WTC11 (cell line): ENCODE results near the gene KIF21A. TPM values are rescaled to one million over a fixed set of nuclear protein-coding genes. Genes with fewer than 3 reads are reported as not detected.

Experiments used
- ATAC-seq: fragments of 200-7000 bp; cut with Tn5 transposase; 2 replicates; pipeline ENCODE4 v1.10.0; 2021; ENCODE audit warnings: mild to moderate bottlenecking, moderate library complexity
- CTCF ChIA-PET: fragments of 300-600 bp; sonication (Branson Sonifier 250); formaldehyde crosslinking; loops from one replicate; lab custom pipeline; 2021; ENCODE audit warnings: antibody characterized with exemption; lab: Charles Lee
- POLR2A ChIA-PET: fragments of 350-600 bp; sonication (Branson Sonifier 250); formaldehyde crosslinking; loops from one replicate; lab custom pipeline; 2021; ENCODE audit warnings: antibody characterized with exemption; lab: Charles Lee
- DNase-seq: peaks from one replicate; pipeline ENCODE4 v3.0.0; 2021; ENCODE audit warnings: low spot score
- H3K27ac Mint-ChIP-seq: 2 replicates; pipeline ENCODE4 v1.8.0; 2021; ENCODE audit warnings: mixed read lengths
- H3K27me3 Mint-ChIP-seq: 2 replicates; pipeline ENCODE4 v1.8.0; 2021; ENCODE audit warnings: low read depth, mild to moderate bottlenecking, moderate library complexity, mixed read lengths
- H3K36me3 Mint-ChIP-seq: 2 replicates; pipeline ENCODE4 v1.8.0; 2021; ENCODE audit warnings: mixed read lengths
- H3K4me1 Mint-ChIP-seq: 2 replicates; pipeline ENCODE4 v1.8.0; 2022; ENCODE audit warnings: mixed read lengths
- H3K4me3 Mint-ChIP-seq: 2 replicates; pipeline ENCODE4 v1.8.0; 2021; ENCODE audit warnings: mild to moderate bottlenecking, moderate library complexity, mixed read lengths
- H3K9me3 Mint-ChIP-seq: 2 replicates; pipeline ENCODE4 v1.8.0; 2021; ENCODE audit warnings: mixed read lengths
- ATF6 ChIP-seq: sonication (generic); formaldehyde crosslinking; IDR thresholded peaks from 2 replicates; pipeline ENCODE4 v1.8.1; 2023; ENCODE audit warnings: mild to moderate bottlenecking, missing genetic modification reagents
- E2F4 ChIP-seq: sonication (generic); formaldehyde crosslinking; IDR thresholded peaks from 2 replicates; pipeline ENCODE4 v1.8.1; 2022; ENCODE audit warnings: low read depth, mild to moderate bottlenecking, moderate library complexity, missing genetic modification reagents, borderline replicate concordance
- ESRRA ChIP-seq: sonication (generic); formaldehyde crosslinking; IDR thresholded peaks from 2 replicates; pipeline ENCODE4 v1.8.1; 2022; ENCODE audit warnings: mild to moderate bottlenecking, missing genetic modification reagents, borderline replicate concordance
- GABPB1 ChIP-seq: sonication (generic); formaldehyde crosslinking; IDR thresholded peaks from 2 replicates; pipeline ENCODE4 v1.8.1; 2023; ENCODE audit warnings: mild to moderate bottlenecking, missing genetic modification reagents
- GRHL2 ChIP-seq: fragments of 250-450 bp; sonication (Bioruptor Pico); IDR thresholded peaks from 2 replicates; pipeline ENCODE4 v1.8.0; 2022; ENCODE audit warnings: mild to moderate bottlenecking, moderate library complexity; ENCODE audit not compliant: insufficient replicate concordance, severe bottlenecking
- JUN ChIP-seq: sonication (generic); formaldehyde crosslinking; IDR thresholded peaks from 2 replicates; pipeline ENCODE4 v1.8.0; 2023; ENCODE audit warnings: mild to moderate bottlenecking, missing genetic modification reagents
- NFATC4 ChIP-seq: fragments of 250-450 bp; sonication (Bioruptor Pico); IDR thresholded peaks from 2 replicates; pipeline ENCODE4 v1.9.0; 2021; ENCODE audit warnings: mild to moderate bottlenecking
- RELA ChIP-seq: sonication (generic); formaldehyde crosslinking; IDR thresholded peaks from 2 replicates; pipeline ENCODE4 v1.8.1; 2022; ENCODE audit warnings: missing genetic modification reagents, mild to moderate bottlenecking, borderline replicate concordance
- SMAD4 ChIP-seq: sonication (generic); formaldehyde crosslinking; IDR thresholded peaks from 2 replicates; pipeline ENCODE4 v1.8.0; 2022; ENCODE audit warnings: mild to moderate bottlenecking, missing genetic modification reagents
- SOX15 ChIP-seq: fragments of 250-450 bp; sonication (Bioruptor Pico); IDR thresholded peaks from 2 replicates; pipeline ENCODE4 v1.9.0; 2021; ENCODE audit warnings: mild to moderate bottlenecking
- TCF7 ChIP-seq: sonication (generic); formaldehyde crosslinking; IDR thresholded peaks from 2 replicates; pipeline ENCODE4 v1.8.0; 2022; ENCODE audit warnings: mild to moderate bottlenecking, low read depth, missing genetic modification reagents, moderate library complexity
- TEAD4 ChIP-seq: sonication (generic); formaldehyde crosslinking; IDR thresholded peaks from 2 replicates; pipeline ENCODE4 v1.8.0; 2022; ENCODE audit warnings: mild to moderate bottlenecking, missing genetic modification reagents
- USF1 ChIP-seq: sonication (generic); formaldehyde crosslinking; IDR thresholded peaks from 2 replicates; pipeline ENCODE4 v1.8.0; 2022; ENCODE audit warnings: mild to moderate bottlenecking, missing genetic modification reagents
- ZBTB21 ChIP-seq: sonication (generic); formaldehyde crosslinking; IDR thresholded peaks from 2 replicates; pipeline ENCODE4 v1.8.1; 2023; ENCODE audit warnings: mild to moderate bottlenecking, missing genetic modification reagents, borderline replicate concordance
- ZNF263 ChIP-seq: sonication (generic); formaldehyde crosslinking; IDR thresholded peaks from 2 replicates; pipeline ENCODE4 v1.8.1; 2022; ENCODE audit warnings: low read depth, mild to moderate bottlenecking, moderate library complexity, missing genetic modification reagents
- ZNF512 ChIP-seq: sonication (generic); formaldehyde crosslinking; IDR thresholded peaks from 2 replicates; pipeline ENCODE4 v1.8.1; 2022; ENCODE audit warnings: missing genetic modification reagents, borderline replicate concordance
- total RNA-seq: library from RNA; stranded (reverse); gene quantifications from 3 replicates; pipeline ENCODE4 v1.2.3, GENCODE V29; 2021
- TF ChIP-seq, protein P1 (sequence below): sonication (generic); formaldehyde crosslinking; IDR thresholded peaks from 2 replicates; pipeline ENCODE4 v1.8.1; 2022; ENCODE audit warnings: low read depth, missing genetic modification reagents, borderline replicate concordance
- TF ChIP-seq, protein P2 (sequence below): sonication (generic); formaldehyde crosslinking; IDR thresholded peaks from 2 replicates; pipeline ENCODE4 v1.8.0; 2022; ENCODE audit warnings: mild to moderate bottlenecking, missing genetic modification reagents
- TF ChIP-seq, protein P3 (sequence below): sonication (generic); formaldehyde crosslinking; IDR thresholded peaks from 2 replicates; pipeline ENCODE4 v1.8.0; 2023; ENCODE audit warnings: missing genetic modification reagents

The KIF21A gene
- total RNA-seq, 1 experiment from 2014 or later: 34.7 TPM

DNA sequence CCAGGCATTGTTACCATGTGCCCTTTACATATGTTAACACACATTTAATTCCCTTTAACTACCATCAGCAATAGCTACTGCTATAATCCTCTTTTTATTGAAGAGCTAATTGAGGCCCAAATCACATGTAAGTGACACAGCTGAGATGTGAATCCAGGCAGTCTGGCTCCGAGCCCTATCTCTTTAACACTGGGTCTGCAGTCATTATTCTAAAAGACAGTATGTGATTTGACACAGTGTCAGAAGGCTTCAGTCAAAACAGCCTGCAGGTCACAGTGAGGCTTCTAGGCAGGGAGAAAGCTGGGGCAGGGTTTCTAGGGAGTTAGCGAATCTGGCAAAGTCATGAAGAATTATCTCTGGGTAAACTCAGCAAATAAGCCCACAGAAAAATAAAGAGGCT is 148.2 kb downstream of the KIF21A start (continued):
- TF ChIP-seq GRHL2 (CRISPR knock-in tag) (no peak), JUN (CRISPR knock-in tag) (no peak)

DNA sequence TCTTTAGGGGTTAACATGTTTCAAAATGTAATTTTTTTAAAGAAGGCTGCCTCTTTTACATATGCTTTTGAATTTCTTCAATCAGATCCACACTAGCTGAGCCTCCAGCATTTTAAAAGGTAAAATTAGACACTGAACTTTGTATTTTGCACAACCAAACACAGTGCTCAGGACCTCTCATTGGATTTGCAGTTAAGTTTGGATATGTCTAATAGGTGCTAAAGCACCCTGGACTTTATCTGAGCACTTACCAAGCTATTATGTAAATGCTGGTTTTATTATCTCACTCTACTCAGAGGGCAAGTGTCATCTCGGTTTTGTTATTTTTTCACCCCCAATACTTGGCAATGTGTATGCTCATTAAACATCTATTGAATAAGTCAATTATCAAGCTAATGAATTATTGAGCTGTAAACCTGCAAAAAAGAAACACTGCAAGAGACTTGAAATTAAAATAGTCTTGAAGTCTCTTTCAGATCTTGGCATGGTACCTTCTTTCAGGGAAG is 150.7 kb downstream of the KIF21A start:
- TF ChIP-seq ATF6: no peak
- TF ChIP-seq ESRRA (CRISPR knock-in tag): no peak
- no peak for TF ChIP-seq GABPB1 (CRISPR knock-in tag)
- TF ChIP-seq SOX15: no peak
- TF ChIP-seq GRHL2 (CRISPR knock-in tag): no peak
- TF ChIP-seq JUN (CRISPR knock-in tag): no peak
- TF ChIP-seq TCF7 (CRISPR knock-in tag): no peak
- no peak for TF ChIP-seq RELA (CRISPR knock-in tag)
- no peak for TF ChIP-seq ZBTB21
- TF ChIP-seq USF1: no peak
- TF ChIP-seq, protein P1, sequence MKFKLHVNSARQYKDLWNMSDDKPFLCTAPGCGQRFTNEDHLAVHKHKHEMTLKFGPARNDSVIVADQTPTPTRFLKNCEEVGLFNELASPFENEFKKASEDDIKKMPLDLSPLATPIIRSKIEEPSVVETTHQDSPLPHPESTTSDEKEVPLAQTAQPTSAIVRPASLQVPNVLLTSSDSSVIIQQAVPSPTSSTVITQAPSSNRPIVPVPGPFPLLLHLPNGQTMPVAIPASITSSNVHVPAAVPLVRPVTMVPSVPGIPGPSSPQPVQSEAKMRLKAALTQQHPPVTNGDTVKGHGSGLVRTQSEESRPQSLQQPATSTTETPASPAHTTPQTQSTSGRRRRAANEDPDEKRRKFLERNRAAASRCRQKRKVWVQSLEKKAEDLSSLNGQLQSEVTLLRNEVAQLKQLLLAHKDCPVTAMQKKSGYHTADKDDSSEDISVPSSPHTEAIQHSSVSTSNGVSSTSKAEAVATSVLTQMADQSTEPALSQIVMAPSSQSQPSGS (CRISPR knock-in tag): no peak
- no peaks in the 10 kb centered on the region for H3K27me3 Mint-ChIP-seq
- peaks cover 8% of the 10 kb centered on the region for H3K9me3 Mint-ChIP-seq
- ATAC-seq: no peak
- H3K4me1 Mint-ChIP-seq: 0 out of 2 replicates have a peak, but pooled peaks cover 3% of the 10 kb centered on the region
- no peak overlapping the region for H3K27ac Mint-ChIP-seq
- H3K36me3 Mint-ChIP-seq: peaks cover 9% of the 10 kb centered on the region
- ChIA-PET CTCF (interaction anchor here (1.0 to 1.2 kb wide), 2 partner anchors 19 to 371 kb away, joined by 3 read pairs; no protein-coding TSS in a partner anchor), POLR2A (no interaction called here)
- no peak overlapping the region for H3K4me3 Mint-ChIP-seq
- DNase-seq: no peak

GRCh38 chr12:39287817-39288216 is 155.1 kb downstream of the KIF21A start:
- DNase-seq (no peak), ATAC-seq (no peak)
- no peaks in the 10 kb centered on the region for H3K36me3 Mint-ChIP-seq
- H3K27ac Mint-ChIP-seq: no peak overlapping the region
- no peak overlapping the region for H3K4me3 Mint-ChIP-seq
- TF ChIP-seq, protein P2, sequence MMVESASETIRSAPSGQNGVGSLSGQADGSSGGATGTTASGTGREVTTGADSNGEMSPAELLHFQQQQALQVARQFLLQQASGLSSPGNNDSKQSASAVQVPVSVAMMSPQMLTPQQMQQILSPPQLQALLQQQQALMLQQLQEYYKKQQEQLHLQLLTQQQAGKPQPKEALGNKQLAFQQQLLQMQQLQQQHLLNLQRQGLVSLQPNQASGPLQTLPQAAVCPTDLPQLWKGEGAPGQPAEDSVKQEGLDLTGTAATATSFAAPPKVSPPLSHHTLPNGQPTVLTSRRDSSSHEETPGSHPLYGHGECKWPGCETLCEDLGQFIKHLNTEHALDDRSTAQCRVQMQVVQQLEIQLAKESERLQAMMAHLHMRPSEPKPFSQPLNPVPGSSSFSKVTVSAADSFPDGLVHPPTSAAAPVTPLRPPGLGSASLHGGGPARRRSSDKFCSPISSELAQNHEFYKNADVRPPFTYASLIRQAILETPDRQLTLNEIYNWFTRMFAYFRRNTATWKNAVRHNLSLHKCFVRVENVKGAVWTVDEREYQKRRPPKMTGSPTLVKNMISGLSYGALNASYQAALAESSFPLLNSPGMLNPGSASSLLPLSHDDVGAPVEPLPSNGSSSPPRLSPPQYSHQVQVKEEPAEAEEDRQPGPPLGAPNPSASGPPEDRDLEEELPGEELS (CRISPR knock-in tag): no peak
- ChIA-PET POLR2A (no interaction called here), CTCF (no interaction called here)
- no peaks in the 10 kb centered on the region for H3K27me3 Mint-ChIP-seq
- H3K4me1 Mint-ChIP-seq: no peaks in the 10 kb centered on the region
- H3K9me3 Mint-ChIP-seq: no peaks in the 10 kb centered on the region

- POLR2A ChIA-PET: no interaction called here
- CTCF ChIA-PET: no interaction called here
- H3K9me3 Mint-ChIP-seq: no peaks in the 10 kb centered on the region
- no peak for TF ChIP-seq ZNF263 (CRISPR knock-in tag)
- no peak for TF ChIP-seq SMAD4 (CRISPR knock-in tag)
- TF ChIP-seq, protein P1 (CRISPR knock-in tag): no peak
- TF ChIP-seq TEAD4 (CRISPR knock-in tag): no peak
- TF ChIP-seq E2F4 (CRISPR knock-in tag): no peak
- TF ChIP-seq ZNF512 (CRISPR knock-in tag): no peak
- TF ChIP-seq, protein P3, sequence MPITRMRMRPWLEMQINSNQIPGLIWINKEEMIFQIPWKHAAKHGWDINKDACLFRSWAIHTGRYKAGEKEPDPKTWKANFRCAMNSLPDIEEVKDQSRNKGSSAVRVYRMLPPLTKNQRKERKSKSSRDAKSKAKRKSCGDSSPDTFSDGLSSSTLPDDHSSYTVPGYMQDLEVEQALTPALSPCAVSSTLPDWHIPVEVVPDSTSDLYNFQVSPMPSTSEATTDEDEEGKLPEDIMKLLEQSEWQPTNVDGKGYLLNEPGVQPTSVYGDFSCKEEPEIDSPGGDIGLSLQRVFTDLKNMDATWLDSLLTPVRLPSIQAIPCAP: no peak
- no peak for TF ChIP-seq NFATC4 (CRISPR knock-in tag)
Measured at GRCh38 chr12:39287409-39287808, 155.5 kb downstream of the KIF21A start.

More at GRCh38 chr12:39287409-39287808, 155.5 kb downstream of the KIF21A start:
- Mint-ChIP-seq H3K36me3 (no peaks in the 10 kb centered on the region), H3K27ac (no peak overlapping the region), H3K4me1 (no peaks in the 10 kb centered on the region), H3K4me3 (no peak overlapping the region), H3K27me3 (no peaks in the 10 kb centered on the region)
- ATAC-seq (no peak), DNase-seq (no peak)
